Neural progenitor cell (in vitro differentiated cells): ENCODE results near the gene PBX3. TPM values are rescaled to one million over a fixed set of nuclear protein-coding genes. Genes with fewer than 3 reads are reported as not detected.

Source experiments
- DNase-seq: peaks from one replicate; pipeline ENCODE4 v3.0.0-alpha.2; 2016; ENCODE audit warnings: low spot score
- H2AFZ ChIP-seq: fragments of 200-600 bp; sonication (generic); replicated peaks from 2 replicates; pipeline ENCODE4 v1.6.1; 2016; ENCODE audit warnings: antibody characterized with exemption
- H3F3A ChIP-seq: fragments of 200-600 bp; sonication (generic); 2 replicates; pipeline ENCODE4 v1.6.1; 2016; ENCODE audit warnings: antibody characterized with exemption, low read depth
- H3K27ac ChIP-seq: fragments of 200-600 bp; sonication (generic); 2 replicates; pipeline ENCODE4 v1.5.1; 2016; ENCODE audit warnings: mild to moderate bottlenecking
- H3K27me3 ChIP-seq: fragments of 200-600 bp; sonication (generic); 2 replicates; pipeline ENCODE4 v1.6.1; 2016; ENCODE audit warnings: mild to moderate bottlenecking, moderate library complexity
- H3K36me3 ChIP-seq: fragments of 200-600 bp; sonication (generic); 2 replicates; pipeline ENCODE4 v1.5.1; 2016
- H3K4me1 ChIP-seq: fragments of 200-600 bp; sonication (generic); 2 replicates; pipeline ENCODE4 v1.6.1; 2016; ENCODE audit warnings: mixed run types
- H3K4me2 ChIP-seq: fragments of 200-600 bp; sonication (generic); 2 replicates; pipeline ENCODE4 v1.6.1; 2016
- H3K4me3 ChIP-seq: fragments of 200-600 bp; sonication (generic); 2 replicates; pipeline ENCODE4 v1.5.1; 2016
- H3K79me2 ChIP-seq: fragments of 200-600 bp; sonication (generic); 2 replicates; pipeline ENCODE4 v1.6.1; 2016; ENCODE audit warnings: low read depth
- H3K9ac ChIP-seq: fragments of 200-600 bp; sonication (generic); 2 replicates; pipeline ENCODE4 v1.6.1; 2016
- H3K9me3 ChIP-seq: fragments of 200-600 bp; sonication (generic); 2 replicates; pipeline ENCODE4 v1.5.1; 2016; ENCODE audit warnings: low read depth
- H4K20me1 ChIP-seq: fragments of 200-600 bp; sonication (generic); 2 replicates; pipeline ENCODE4 v1.6.1; 2016; ENCODE audit warnings: low read depth
- H3K27ac Mint-ChIP-seq: 3 replicates; pipeline ENCODE4 v1.8.0; 2021; ENCODE audit warnings: mixed read lengths
- H3K27me3 Mint-ChIP-seq: 2 replicates; pipeline ENCODE4 v1.8.0; 2022; ENCODE audit warnings: low read depth, mild to moderate bottlenecking, inconsistent platforms, moderate library complexity, mixed read lengths; ENCODE audit not compliant: insufficient read depth
- H3K36me3 Mint-ChIP-seq: 3 replicates; pipeline ENCODE4 v1.8.0; 2021; ENCODE audit warnings: mixed read lengths
- H3K4me1 Mint-ChIP-seq: 3 replicates; pipeline ENCODE4 v1.8.0; 2021; ENCODE audit warnings: mixed read lengths
- H3K4me3 Mint-ChIP-seq: 3 replicates; pipeline ENCODE4 v1.8.0; 2021; ENCODE audit warnings: mild to moderate bottlenecking, moderate library complexity, mixed read lengths
- H3K9me3 Mint-ChIP-seq: 3 replicates; pipeline ENCODE4 v1.8.0; 2020; ENCODE audit warnings: mixed read lengths
- EZH2 ChIP-seq: fragments of 200-600 bp; sonication (generic); IDR thresholded peaks from 2 replicates; pipeline ENCODE4 v1.6.1; 2017; ENCODE audit warnings: antibody characterized with exemption, mild to moderate bottlenecking, moderate library complexity
- EZH2phosphoT487 ChIP-seq: fragments of 200-600 bp; sonication (generic); IDR thresholded peaks from 2 replicates; pipeline ENCODE4 v1.6.1; 2017; ENCODE audit warnings: antibody characterized with exemption
- total RNA-seq: library from RNA; depleted of rRNA; stranded (reverse); fragments of >200 nt; gene quantifications from 2 replicates; pipeline ENCODE4 v1.2.3, GENCODE V29; 2015; ENCODE audit warnings: low replicate concordance
- TF ChIP-seq, protein P1 (sequence below): fragments of 200-600 bp; sonication (generic); IDR thresholded peaks from 2 replicates; pipeline ENCODE4 v1.5.1; 2017; ENCODE audit warnings: antibody characterized with exemption, mild to moderate bottlenecking

Gene PBX3
- total RNA-seq, 1 donor from 2014 or later: 99.5 TPM

DNA sequence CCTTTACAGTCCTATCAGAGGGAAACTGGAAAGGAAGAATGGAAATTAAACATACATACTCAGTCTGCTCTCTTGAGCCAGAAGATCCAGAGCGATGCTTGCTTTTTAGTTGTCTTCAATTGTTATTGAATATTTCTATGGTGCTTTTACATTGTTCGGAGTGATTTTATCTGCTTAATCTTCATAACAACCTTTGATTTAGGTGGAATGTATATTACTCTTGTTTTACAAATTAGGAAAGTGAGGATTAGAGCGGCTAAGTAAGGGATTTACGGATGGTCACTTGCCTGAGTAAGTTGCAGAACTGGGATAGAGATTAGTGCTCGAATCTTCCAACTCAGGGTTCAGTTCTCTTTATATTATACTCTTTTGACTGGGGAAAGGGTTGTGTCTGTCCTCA lies 69.1 kb downstream of the PBX3 start:
- Mint-ChIP-seq H3K36me3 (peaks cover 4% of the 10 kb centered on the region), H3K27me3 (peaks cover 2% of the 10 kb centered on the region), H3K9me3 (no peaks in the 10 kb centered on the region), H3K4me3 (no peak overlapping the region), H3K27ac (no peak overlapping the region), H3K4me1 (peaks cover 7% of the 10 kb centered on the region)
- peaks cover 64% of the 10 kb centered on the region for H3K79me2 ChIP-seq
- no peaks in the 10 kb centered on the region for H3K27me3 ChIP-seq
- TF ChIP-seq EZH2 (no peak), EZH2phosphoT487 (no peak)
- TF ChIP-seq, protein P1, sequence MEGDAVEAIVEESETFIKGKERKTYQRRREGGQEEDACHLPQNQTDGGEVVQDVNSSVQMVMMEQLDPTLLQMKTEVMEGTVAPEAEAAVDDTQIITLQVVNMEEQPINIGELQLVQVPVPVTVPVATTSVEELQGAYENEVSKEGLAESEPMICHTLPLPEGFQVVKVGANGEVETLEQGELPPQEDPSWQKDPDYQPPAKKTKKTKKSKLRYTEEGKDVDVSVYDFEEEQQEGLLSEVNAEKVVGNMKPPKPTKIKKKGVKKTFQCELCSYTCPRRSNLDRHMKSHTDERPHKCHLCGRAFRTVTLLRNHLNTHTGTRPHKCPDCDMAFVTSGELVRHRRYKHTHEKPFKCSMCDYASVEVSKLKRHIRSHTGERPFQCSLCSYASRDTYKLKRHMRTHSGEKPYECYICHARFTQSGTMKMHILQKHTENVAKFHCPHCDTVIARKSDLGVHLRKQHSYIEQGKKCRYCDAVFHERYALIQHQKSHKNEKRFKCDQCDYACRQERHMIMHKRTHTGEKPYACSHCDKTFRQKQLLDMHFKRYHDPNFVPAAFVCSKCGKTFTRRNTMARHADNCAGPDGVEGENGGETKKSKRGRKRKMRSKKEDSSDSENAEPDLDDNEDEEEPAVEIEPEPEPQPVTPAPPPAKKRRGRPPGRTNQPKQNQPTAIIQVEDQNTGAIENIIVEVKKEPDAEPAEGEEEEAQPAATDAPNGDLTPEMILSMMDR: no peak
- no peak overlapping the region for H3K4me3 ChIP-seq
- no peak overlapping the region for H2AFZ ChIP-seq
- peak overlapping the region; percentile 2 for H3K4me2 ChIP-seq
- peaks cover 27% of the 10 kb centered on the region for H3K4me1 ChIP-seq
- H4K20me1 ChIP-seq: peaks cover 57% of the 10 kb centered on the region
- H3K9ac ChIP-seq: no peak overlapping the region
- peak; percentile 9 for DNase-seq
- no peak overlapping the region for H3K27ac ChIP-seq
- H3K36me3 ChIP-seq: no peaks in the 10 kb centered on the region
- H3K9me3 ChIP-seq: no peaks in the 10 kb centered on the region
- peaks cover 2% of the 10 kb centered on the region for H3F3A ChIP-seq

DNA sequence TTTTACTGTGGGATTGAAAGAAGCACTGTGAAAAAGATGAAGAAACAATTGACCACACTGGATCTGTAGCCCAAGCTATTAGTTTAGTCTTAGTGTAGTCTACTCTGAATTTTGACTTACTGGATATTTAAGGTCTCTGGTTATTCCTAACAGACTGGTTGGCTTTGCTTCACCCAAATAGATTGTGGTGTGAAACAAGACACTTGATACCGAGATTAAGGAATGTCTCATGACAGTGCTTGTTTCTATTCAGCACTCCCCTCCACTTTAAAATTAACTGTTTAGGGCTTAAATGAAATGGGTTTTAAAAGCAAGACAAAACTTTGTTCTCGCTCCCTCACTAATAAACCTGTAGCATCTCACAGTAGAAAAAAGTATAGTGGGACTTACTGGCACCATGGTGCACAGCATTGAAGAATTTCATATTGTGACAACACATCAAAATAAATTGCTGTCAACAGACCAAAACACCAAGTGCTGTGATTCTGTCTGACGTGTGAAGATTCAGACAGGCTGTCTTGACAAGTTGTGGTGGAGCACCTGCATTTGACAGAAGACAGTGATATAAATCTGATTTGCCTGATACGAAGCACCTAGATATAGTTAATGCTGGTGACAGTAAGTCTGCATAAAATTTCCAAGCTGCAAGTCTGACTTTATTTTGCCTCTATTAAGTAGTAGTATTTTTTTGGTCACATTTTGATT lies 73.1 kb downstream of the PBX3 start:
- no peaks in the 10 kb centered on the region for H3K9me3 Mint-ChIP-seq
- H3K9ac ChIP-seq: no peak overlapping the region
- no peak overlapping the region for H3K27ac ChIP-seq
- H3K4me2 ChIP-seq: no peak overlapping the region
- no peaks in the 10 kb centered on the region for H3K36me3 ChIP-seq
- peaks cover 60% of the 10 kb centered on the region for H4K20me1 ChIP-seq
- TF ChIP-seq, protein P1: no peak
- no peak for TF ChIP-seq EZH2
- no peak for TF ChIP-seq EZH2phosphoT487
- H3K27me3 Mint-ChIP-seq: no peaks in the 10 kb centered on the region
- DNase-seq: no peak
- H3K9me3 ChIP-seq: no peaks in the 10 kb centered on the region
- H3K4me1 Mint-ChIP-seq: peaks cover 7% of the 10 kb centered on the region
- no peak overlapping the region for H2AFZ ChIP-seq
- H3K36me3 Mint-ChIP-seq: no peaks in the 10 kb centered on the region
- peaks cover 69% of the 10 kb centered on the region for H3K79me2 ChIP-seq
- H3K27ac Mint-ChIP-seq: no peak overlapping the region
- H3K4me3 Mint-ChIP-seq: no peak overlapping the region
- peaks cover 27% of the 10 kb centered on the region for H3K4me1 ChIP-seq
- H3F3A ChIP-seq: peaks cover 2% of the 10 kb centered on the region
- H3K4me3 ChIP-seq: no peak overlapping the region
- no peaks in the 10 kb centered on the region for H3K27me3 ChIP-seq

DNA sequence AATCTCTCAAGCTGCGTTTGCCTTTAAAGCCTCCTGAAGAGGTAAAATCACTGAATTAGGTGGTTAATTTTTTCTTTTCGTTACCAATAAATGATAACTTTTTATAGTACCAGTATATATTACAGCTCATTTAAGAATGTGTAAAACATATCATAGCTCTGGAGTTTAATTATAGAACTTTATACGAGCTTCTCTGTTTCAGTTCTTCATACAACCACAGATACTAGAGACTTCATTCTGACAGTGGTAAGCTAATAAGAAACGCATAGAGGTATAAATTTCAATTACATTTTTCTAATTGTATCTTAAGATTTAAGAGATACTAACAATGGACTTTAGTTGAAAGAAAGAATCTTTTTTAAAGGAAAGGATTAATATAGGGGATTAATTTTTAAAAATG lies 73.9 kb downstream of the PBX3 start:
- H3K4me1 Mint-ChIP-seq: peaks cover 7% of the 10 kb centered on the region

More for the DNA sequence above, 73.9 kb downstream of the PBX3 start:
- DNase-seq: no peak
- Histone ChIP-seq H3K9me3 (no peaks in the 10 kb centered on the region), H3K79me2 (peaks cover 67% of the 10 kb centered on the region), H4K20me1 (peaks cover 55% of the 10 kb centered on the region), H2AFZ (no peak overlapping the region), H3K9ac (no peak overlapping the region), H3F3A (peaks cover 6% of the 10 kb centered on the region), H3K36me3 (no peaks in the 10 kb centered on the region), H3K4me2 (no peak overlapping the region), H3K4me3 (no peak overlapping the region), H3K4me1 (peaks cover 20% of the 10 kb centered on the region), H3K27me3 (no peaks in the 10 kb centered on the region), H3K27ac (no peak overlapping the region)
- no peak for TF ChIP-seq EZH2
- TF ChIP-seq, protein P1: no peak
- no peak for TF ChIP-seq EZH2phosphoT487
- no peaks in the 10 kb centered on the region for H3K36me3 Mint-ChIP-seq
- no peaks in the 10 kb centered on the region for H3K27me3 Mint-ChIP-seq
- H3K9me3 Mint-ChIP-seq: no peaks in the 10 kb centered on the region
- H3K4me3 Mint-ChIP-seq: no peak overlapping the region
- no peak overlapping the region for H3K27ac Mint-ChIP-seq
